H9 (cell line): Measurements from ENCODE around the gene KLRC4. TPM values are rescaled to one million over a fixed set of nuclear protein-coding genes. Genes with fewer than 3 reads are reported as not detected.
"Not testable (repeated sequence)": the region's sequence is repeated elsewhere in the genome, so short reads cannot be mapped to it uniquely, and the experiment has no call there.

Experiments
- DNase-seq: peaks from one replicate; pipeline ENCODE4 v3.0.0-alpha.2; 2017
- H2AFZ ChIP-seq: one replicate; pipeline ENCODE4 v1.6.1; 2013; ENCODE audit warnings: mild to moderate bottlenecking, low read length, control low read depth, moderate library complexity
- H2AK5ac ChIP-seq: 2 replicates; pipeline ENCODE4 v1.6.1; 2013; ENCODE audit warnings: low read length, control low read depth, mixed read lengths; ENCODE audit not compliant: insufficient read length
- H2BK120ac ChIP-seq: one replicate; pipeline ENCODE4 v1.6.1; 2013; ENCODE audit warnings: low read depth, mild to moderate bottlenecking, low read length, control low read depth, inconsistent platforms; ENCODE audit not compliant: poor library complexity, severe bottlenecking
- H2BK12ac ChIP-seq: 2 replicates; pipeline ENCODE4 v1.6.1; 2013; ENCODE audit warnings: low read length, control low read depth, mixed read lengths, low read depth; ENCODE audit not compliant: insufficient read length
- H2BK15ac ChIP-seq: 2 replicates; pipeline ENCODE4 v1.6.1; 2013; ENCODE audit warnings: low read depth, low read length, control low read depth
- H2BK20ac ChIP-seq: one replicate; pipeline ENCODE4 v1.6.1; 2013; ENCODE audit warnings: low read depth, mild to moderate bottlenecking, low read length, control low read depth, inconsistent platforms; ENCODE audit not compliant: poor library complexity, severe bottlenecking
- H2BK5ac ChIP-seq: 2 replicates; pipeline ENCODE4 v1.6.1; 2013; ENCODE audit warnings: low read length, control low read depth, mixed read lengths; ENCODE audit not compliant: insufficient read length
- H3K14ac ChIP-seq: 2 replicates; pipeline ENCODE4 v1.6.1; 2013; ENCODE audit warnings: low read length, control low read depth; ENCODE audit not compliant: insufficient read depth
- H3K18ac ChIP-seq: 2 replicates; pipeline ENCODE4 v1.6.1; 2013; ENCODE audit warnings: low read depth, mild to moderate bottlenecking, mixed read lengths, low read length, control low read depth; ENCODE audit not compliant: insufficient read length
- H3K23ac ChIP-seq: 2 replicates; pipeline ENCODE4 v1.6.1; 2013; ENCODE audit warnings: low read length, control low read depth, mixed read lengths, low read depth; ENCODE audit not compliant: insufficient read length
- H3K23me2 ChIP-seq: 2 replicates; pipeline ENCODE4 v1.6.1; 2013; ENCODE audit warnings: low read depth, mild to moderate bottlenecking, mixed read lengths, low read length, control low read depth; ENCODE audit not compliant: insufficient read length, poor library complexity, severe bottlenecking
- H3K27ac ChIP-seq: 2 replicates; pipeline ENCODE4 v1.5.1; 2013; ENCODE audit warnings: low read length, control low read depth, mixed read lengths, low read depth; ENCODE audit not compliant: insufficient read length
- H3K27me3 ChIP-seq: 2 replicates; pipeline ENCODE4 v1.6.1; 2013; ENCODE audit warnings: low read length, control low read depth, inconsistent platforms; ENCODE audit not compliant: insufficient read depth
- H3K4ac ChIP-seq: 2 replicates; pipeline ENCODE4 v1.6.1; 2013; ENCODE audit warnings: low read depth, mild to moderate bottlenecking, control low read depth, inconsistent platforms, low read length, moderate library complexity
- H3K4me1 ChIP-seq: 2 replicates; pipeline ENCODE4 v1.6.1; 2013; ENCODE audit warnings: low read length, control low read depth, inconsistent platforms; ENCODE audit not compliant: insufficient read depth
- H3K4me2 ChIP-seq: 2 replicates; pipeline ENCODE4 v1.6.1; 2013; ENCODE audit warnings: low read length, control low read depth, mixed read lengths; ENCODE audit not compliant: insufficient read length, insufficient read depth
- H3K56ac ChIP-seq: 2 replicates; pipeline ENCODE4 v1.6.1; 2013; ENCODE audit warnings: low read depth, mild to moderate bottlenecking, mixed read lengths, low read length, control low read depth; ENCODE audit not compliant: insufficient read length
- H3K79me1 ChIP-seq: 2 replicates; pipeline ENCODE4 v1.6.1; 2013; ENCODE audit warnings: low read depth, mild to moderate bottlenecking, moderate library complexity, low read length, control low read depth, inconsistent platforms; ENCODE audit not compliant: insufficient read depth, poor library complexity, severe bottlenecking
- H3K79me2 ChIP-seq: 2 replicates; pipeline ENCODE4 v1.6.1; 2013; ENCODE audit warnings: low read length, control low read depth, inconsistent platforms; ENCODE audit not compliant: insufficient read depth
- H3K9ac ChIP-seq: 2 replicates; pipeline ENCODE4 v1.6.1; 2013; ENCODE audit warnings: low read length, control low read depth, mixed read lengths; ENCODE audit not compliant: insufficient read length; ENCODE audit errors: extremely low read depth
- H3K9me3 ChIP-seq: one replicate; pipeline ENCODE4 v1.6.1; 2013; ENCODE audit warnings: low read depth, low read length, inconsistent platforms; ENCODE audit not compliant: control insufficient read depth
- H3T11ph ChIP-seq: one replicate; pipeline ENCODE4 v1.6.1; 2013; ENCODE audit warnings: mild to moderate bottlenecking, low read length, control low read depth, inconsistent platforms
- H4K20me1 ChIP-seq: one replicate; pipeline ENCODE4 v1.6.1; 2013; ENCODE audit not compliant: control insufficient read depth, insufficient read length, insufficient read depth
- H4K5ac ChIP-seq: 2 replicates; pipeline ENCODE4 v1.6.1; 2013; ENCODE audit warnings: low read depth, mild to moderate bottlenecking, mixed read lengths, low read length, control low read depth; ENCODE audit not compliant: insufficient read length
- H4K8ac ChIP-seq: replicated peaks from 2 replicates; pipeline ENCODE4 v1.6.1; 2013; ENCODE audit warnings: low read length, control low read depth, mixed read lengths, low read depth; ENCODE audit not compliant: insufficient read length
- H4K91ac ChIP-seq: 2 replicates; pipeline ENCODE4 v1.6.1; 2013; ENCODE audit warnings: low read depth, mild to moderate bottlenecking, moderate library complexity, mixed read lengths, low read length, control low read depth; ENCODE audit not compliant: insufficient read length
- H3K27ac Mint-ChIP-seq, 3 experiments: 2 replicates in 2 of 3; 3 replicates in 1 of 3; pipeline ENCODE4 v1.8.0; 2020 to 2021; ENCODE audit warnings: mixed read lengths in 3 of 3, mild to moderate bottlenecking in 1 of 3, moderate library complexity in 1 of 3
- H3K27me3 Mint-ChIP-seq: 2 replicates; pipeline ENCODE4 v1.8.0; 2021; ENCODE audit warnings: low read depth, mild to moderate bottlenecking, moderate library complexity, mixed read lengths
- H3K36me3 Mint-ChIP-seq, 3 experiments: 2 replicates in 2 of 3; 3 replicates in 1 of 3; pipeline ENCODE4 v1.8.0; 2020 to 2021; ENCODE audit warnings: low read depth in 3 of 3, mixed read lengths in 3 of 3; ENCODE audit not compliant: insufficient read depth in 1 of 3
- H3K4me1 Mint-ChIP-seq, 2 experiments: 2 replicates each; pipeline ENCODE4 v1.8.0; 2020; ENCODE audit warnings: mixed read lengths in 2 of 2
- H3K4me3 Mint-ChIP-seq, 2 experiments: 2 replicates in 1 of 2; 3 replicates in 1 of 2; pipeline ENCODE4 v1.8.0; 2020 to 2021; ENCODE audit warnings: mild to moderate bottlenecking in 2 of 2, mixed read lengths in 2 of 2, moderate library complexity in 1 of 2
- H3K9me3 Mint-ChIP-seq, 2 experiments: 2 replicates in 1 of 2; 3 replicates in 1 of 2; pipeline ENCODE4 v1.8.0; 2020; ENCODE audit warnings: mild to moderate bottlenecking in 2 of 2, mixed read lengths in 2 of 2, moderate library complexity in 1 of 2
- WGBS: extraction: QIAGEN DNeasy Blood & Tissue Kit; methylation state at CpG from one replicate; pipeline ENCODE4 v1.1.7; 2013; ENCODE audit warnings: missing lambda C conversion rate, low lambda C conversion rate, mixed read lengths; ENCODE audit not compliant: insufficient read length; ENCODE audit errors: extremely low coverage; 5-methylcytosine and 5-hydroxymethylcytosine counted together
- total RNA-seq: library from RNA; stranded (reverse); gene quantifications from 2 replicates; pipeline ENCODE4 v1.2.1, GENCODE V29; 2021

The KLRC4 gene
- total RNA-seq, 1 experiment from 2014 or later: not detected

DNA sequence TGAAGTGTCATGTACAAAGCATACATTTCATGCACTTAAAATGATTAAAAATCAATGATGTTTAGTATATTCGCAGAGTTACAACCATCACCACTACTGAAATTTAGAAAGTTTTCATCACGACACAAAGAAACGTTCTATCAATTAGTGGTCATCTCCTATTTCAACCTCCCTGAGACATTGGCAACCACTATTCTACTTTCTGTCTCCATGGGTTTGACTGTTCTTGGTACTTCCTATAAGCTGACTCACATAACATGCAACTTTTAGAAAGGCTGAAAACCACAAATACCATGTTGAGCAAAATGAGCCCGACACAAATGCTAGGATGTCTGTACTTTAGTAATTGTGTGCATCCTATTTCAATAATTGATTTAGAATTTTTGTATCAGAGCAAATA, 21.1 kb upstream of the KLRC4 start:
- H3K27ac Mint-ChIP-seq, H3K4me1 Mint-ChIP-seq, H4K20me1 ChIP-seq, H2BK5ac ChIP-seq, DNase-seq, H2BK120ac ChIP-seq, H3K27me3 ChIP-seq, H3K9ac ChIP-seq, H2BK12ac ChIP-seq, H2BK15ac ChIP-seq, H2BK20ac ChIP-seq, H3K9me3 Mint-ChIP-seq, H2AFZ ChIP-seq, H4K91ac ChIP-seq, H3K4me2 ChIP-seq, H3K18ac ChIP-seq, H3K14ac ChIP-seq, H3K4ac ChIP-seq, H3K23ac ChIP-seq, H3K79me1 ChIP-seq, H2AK5ac ChIP-seq, H3K79me2 ChIP-seq, H3T11ph ChIP-seq, H3K4me3 Mint-ChIP-seq, H3K23me2 ChIP-seq, H3K27ac ChIP-seq, H4K8ac ChIP-seq, H3K36me3 Mint-ChIP-seq, H3K9me3 ChIP-seq, H3K27me3 Mint-ChIP-seq, H4K5ac ChIP-seq, H3K56ac ChIP-seq, H3K4me1 ChIP-seq: not testable (repeated sequence)
- no CpG with 5 or more reads among the region's 4 CpGs for WGBS

DNA sequence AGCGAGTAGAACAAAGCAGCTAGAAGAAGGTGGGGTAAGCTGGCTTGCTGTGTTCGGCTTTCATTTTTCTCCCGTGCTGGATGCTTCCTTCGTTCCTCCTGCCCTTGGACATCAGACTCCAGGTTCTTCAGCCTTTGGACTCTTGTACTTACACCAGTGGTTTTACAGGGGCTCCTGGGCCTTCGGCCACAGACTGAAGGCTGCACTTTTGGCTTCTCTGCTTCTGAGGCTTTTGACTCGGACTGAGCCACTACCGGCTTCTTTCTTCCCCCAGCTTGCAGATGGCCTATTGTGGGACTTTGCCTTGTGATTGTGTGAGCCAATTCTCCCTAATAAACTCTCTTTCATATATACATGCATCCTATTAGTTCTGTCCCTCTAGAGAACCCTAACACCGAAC, 16.4 kb upstream of the KLRC4 start:
- not testable (repeated sequence) for H3K56ac ChIP-seq, H3K23me2 ChIP-seq, H3K23ac ChIP-seq, H4K5ac ChIP-seq, H3K36me3 Mint-ChIP-seq, H4K8ac ChIP-seq, H2BK12ac ChIP-seq, H2AFZ ChIP-seq, H3K4me3 Mint-ChIP-seq, H3K4me2 ChIP-seq, H3K18ac ChIP-seq, H2AK5ac ChIP-seq, H3T11ph ChIP-seq, H2BK15ac ChIP-seq, H3K27ac ChIP-seq, H4K20me1 ChIP-seq, H3K79me2 ChIP-seq, H3K27ac Mint-ChIP-seq, DNase-seq, H3K79me1 ChIP-seq, H2BK5ac ChIP-seq, H3K27me3 Mint-ChIP-seq, H3K9ac ChIP-seq, H3K4me1 Mint-ChIP-seq, H3K27me3 ChIP-seq, H4K91ac ChIP-seq, H3K4me1 ChIP-seq, H3K14ac ChIP-seq, H3K4ac ChIP-seq, H2BK20ac ChIP-seq, H3K9me3 ChIP-seq, H3K9me3 Mint-ChIP-seq, H2BK120ac ChIP-seq
- no CpG with 5 or more reads among the region's 8 CpGs for WGBS
